NCI-H748 treated with DMSO at 0.1 percent for 48 hours (cell line): ENCODE data around the gene FGD3.
"Not testable (repeated sequence)": the region's sequence is repeated elsewhere in the genome, so short reads cannot be mapped to it uniquely, and the experiment has no call there.

Experiments
- DNase-seq: peaks from one replicate; lab custom pipeline; 2025; lab: John Stamatoyannopoulos, UW

FGD3 gene

GRCh38 chr9:93010056-93010455 lies 62.7 kb downstream of the FGD3 start:
- no peak for DNase-seq

DNA sequence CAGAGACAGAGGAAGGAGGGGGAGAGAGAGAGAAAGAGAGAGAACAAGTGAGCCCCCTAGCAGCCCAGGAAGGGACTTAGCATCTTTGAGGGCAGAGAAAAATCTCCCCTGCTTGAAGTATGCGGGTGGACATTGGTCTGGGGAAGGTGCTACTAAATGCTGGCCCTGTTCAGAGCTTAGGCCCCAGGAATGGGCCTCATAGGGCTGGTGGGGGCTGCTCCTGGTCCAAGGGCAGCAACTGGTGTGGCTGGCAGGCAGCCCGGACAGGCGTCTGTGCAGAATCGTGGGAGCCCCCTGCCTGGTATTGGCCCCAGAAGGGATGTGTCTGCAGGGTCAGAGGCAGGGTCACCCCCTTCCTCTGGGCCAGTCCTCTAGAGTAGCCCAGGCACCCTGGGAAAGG lies 63.4 kb downstream of the FGD3 start:
- no peak for DNase-seq

DNA sequence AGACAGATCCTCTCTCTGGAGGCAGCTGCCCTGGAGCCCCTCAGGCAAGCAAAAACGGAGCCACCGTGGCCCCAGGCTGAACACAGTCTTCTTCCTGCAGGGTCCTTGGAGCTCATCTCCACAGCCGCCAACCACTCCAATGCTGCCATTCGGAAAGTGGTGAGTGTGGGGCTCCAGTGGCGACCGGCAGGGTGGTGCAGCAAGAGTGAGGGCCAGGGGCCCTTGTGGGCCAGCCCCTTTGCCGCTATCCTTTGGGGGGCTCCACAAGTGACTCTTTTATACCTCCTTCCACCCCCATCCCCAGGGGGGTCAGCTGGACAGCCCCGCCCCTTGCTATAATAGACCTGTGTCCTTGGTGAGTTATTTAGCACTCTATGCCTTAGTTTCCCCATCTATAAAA lies 63.8 kb downstream of the FGD3 start:
- DNase-seq: no peak

DNA sequence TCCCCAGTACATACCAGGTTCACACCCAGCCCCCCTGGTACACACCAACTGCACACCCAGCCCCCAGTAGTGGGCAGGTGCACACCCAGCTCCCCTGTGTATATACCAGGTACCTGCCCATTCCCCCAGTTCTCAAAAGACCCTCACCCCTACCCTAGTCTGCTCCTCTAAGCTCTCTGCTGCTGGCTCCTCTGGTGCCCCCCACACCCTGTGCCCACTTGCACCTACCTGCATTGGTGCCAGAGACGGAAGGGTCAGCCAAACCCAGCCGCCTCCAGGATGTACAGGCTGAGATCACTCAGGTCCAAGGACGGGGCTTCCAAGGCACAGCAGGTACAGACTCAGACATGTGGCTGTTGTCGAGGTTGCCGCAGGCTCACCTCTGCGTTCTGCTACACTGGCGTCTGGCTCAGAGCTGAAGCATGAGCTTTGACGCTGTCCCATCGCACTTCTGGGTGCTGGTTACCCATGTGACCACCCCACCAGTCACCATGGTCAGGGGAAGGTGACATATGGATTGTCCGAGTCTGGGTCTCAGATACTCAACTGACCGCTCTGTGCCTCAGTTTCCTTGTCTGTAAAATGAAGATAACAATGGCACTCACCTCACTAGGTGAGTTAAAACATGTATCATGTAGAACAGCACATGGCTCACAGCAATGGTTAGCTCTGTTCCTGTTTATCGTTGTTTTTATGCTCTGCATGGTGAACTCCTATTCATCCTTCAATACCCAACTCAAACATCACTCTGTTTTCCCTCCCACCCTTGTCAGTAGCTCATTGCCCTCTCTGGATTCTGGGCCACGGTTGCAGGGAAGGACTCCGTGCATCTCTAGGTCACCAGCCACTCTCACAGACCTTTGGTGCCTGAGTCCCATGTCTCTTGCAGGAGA lies 65.9 kb downstream of the FGD3 start:
- DNase-seq: no peak

DNA sequence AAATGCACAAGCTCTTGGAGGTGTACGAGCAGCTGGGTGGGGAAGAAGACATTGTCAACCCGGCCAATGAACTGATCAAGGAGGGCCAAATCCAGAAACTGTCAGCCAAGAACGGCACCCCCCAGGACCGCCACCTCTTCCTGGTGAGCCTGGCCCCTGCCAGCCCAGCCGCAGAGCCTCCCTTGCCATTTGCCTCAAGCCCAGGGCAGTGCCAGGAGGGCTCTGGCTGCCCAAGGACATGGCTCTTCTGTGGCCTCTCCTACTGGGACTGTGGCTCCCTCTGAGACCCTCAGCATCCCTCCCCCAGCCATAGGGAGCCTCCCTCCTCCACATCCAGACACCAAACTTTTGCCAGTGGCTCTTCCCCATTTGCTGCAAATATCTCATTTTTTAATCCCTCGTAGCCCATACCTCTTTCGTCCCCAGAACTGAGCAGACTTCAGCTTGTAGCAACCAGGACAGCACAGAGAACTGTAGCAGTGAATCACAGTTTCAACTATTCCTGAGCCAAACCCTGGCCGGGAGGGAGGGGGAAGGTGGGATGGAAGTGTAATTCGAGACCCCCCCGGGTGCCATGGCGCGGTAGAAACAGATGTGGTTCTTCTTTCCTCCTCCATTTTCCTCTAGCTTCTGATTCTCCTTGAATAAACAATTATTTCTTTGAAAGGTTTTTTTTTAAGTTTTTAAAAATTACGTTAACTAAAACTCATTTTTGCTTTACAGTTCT lies 66.7 kb downstream of the FGD3 start:
- DNase-seq: no peak

DNA sequence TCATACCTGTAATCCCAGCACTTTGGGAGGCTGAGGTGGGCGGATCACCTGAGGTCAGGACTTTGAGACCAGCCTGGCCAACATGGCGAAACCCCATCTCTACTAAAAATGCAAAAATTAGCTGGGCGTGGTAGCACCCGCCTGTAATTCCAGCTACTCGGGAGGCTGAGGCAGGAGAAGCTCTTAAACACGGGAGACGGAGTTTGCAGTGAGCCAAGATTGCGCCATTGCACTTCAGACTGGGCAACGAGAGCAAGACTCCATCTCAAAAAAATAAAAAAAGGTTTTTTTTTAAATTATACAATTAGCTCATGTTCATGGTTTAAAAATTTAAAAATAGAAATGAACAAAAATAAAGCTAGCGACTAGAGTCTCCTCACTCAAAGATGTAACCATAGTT lies 67.9 kb downstream of the FGD3 start:
- DNase-seq: not testable (repeated sequence)

DNA sequence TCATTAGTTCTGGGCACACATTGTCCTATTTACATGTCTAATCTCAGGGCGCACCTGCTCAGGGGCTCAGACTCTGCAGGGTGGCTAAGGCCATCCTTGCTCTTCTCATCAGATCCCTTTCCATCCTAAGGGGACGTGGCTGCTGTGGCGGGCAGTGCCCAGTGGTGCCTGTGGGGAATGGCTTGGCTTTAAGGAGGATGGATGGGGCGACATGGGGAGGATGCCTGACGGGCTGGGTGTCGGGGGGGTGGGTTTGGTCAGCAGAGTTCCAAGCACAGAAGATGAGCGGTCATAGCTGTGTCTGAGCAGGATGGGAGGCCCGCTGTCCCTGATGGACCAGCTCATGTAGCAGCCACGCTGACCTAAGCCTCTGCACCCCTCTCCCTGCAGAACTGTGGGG lies 70.3 kb downstream of the FGD3 start:
- DNase-seq: no peak

GRCh38 chr9:93020151-93020550 lies 72.8 kb downstream of the FGD3 start:
- DNase-seq: no peak

DNA sequence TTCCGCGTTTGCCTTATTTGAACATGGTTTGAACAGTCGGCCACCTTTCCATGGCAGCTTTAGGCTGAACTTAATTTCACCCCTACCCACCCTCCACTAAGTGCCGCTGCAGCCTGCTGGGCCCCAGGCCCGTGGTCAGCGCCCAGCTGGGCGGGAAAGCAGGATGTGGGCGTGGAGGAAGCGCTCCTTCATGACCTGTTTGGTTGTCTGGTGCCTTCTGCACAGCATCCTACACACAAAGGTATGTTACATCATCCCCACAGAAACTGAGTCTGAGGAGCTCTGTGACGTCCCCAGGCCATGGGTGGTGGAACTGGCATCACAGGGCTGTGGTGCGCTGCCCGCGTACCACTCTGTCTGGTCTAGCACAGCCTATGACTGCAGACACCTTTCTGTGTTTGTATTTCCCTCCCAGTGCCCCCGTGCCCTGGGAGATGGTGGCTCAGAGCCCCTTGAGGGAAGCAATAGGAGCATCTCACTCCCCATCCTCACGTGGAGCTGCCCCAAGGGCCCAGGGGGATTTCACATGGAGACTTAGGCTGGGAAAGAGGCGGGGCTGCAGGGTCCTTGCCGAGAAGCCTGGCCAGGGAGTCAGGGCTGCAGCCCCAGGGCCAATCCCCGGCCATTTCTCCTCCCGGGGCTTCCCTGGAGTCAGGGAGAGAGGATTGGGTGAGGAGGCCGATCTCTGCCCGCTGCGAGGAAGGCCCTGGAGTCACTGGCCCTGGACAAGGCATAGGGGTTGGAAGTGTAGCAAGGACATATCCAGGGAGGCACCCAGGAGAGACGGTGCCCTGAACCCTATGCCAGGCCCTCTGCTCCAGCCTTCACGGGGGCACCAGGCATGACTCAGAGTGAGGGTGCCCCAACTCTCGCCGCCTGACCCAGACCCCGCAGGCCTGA lies 73.7 kb downstream of the FGD3 start:
- no peak for DNase-seq

DNA sequence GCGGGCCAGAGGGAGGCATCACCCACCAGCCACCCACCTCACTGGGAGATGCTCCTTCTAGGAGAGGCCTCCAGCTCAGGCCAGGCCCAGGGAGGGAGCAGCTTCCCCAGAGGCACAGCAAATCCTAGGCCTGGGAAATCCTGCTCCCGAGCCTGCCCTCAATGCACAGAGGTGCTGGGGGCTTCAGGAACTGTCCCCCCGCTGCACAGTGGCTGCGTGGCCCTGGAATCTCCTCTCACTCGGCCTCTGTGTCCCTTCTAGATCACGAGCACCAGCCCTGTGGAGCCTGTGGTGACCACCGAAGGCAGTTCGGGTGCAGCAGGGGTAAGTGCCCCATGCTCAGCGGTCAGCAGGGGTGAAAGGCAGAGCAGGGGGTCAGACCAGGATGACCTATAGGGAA lies 74.7 kb downstream of the FGD3 start:
- DNase-seq: no peak

DNA sequence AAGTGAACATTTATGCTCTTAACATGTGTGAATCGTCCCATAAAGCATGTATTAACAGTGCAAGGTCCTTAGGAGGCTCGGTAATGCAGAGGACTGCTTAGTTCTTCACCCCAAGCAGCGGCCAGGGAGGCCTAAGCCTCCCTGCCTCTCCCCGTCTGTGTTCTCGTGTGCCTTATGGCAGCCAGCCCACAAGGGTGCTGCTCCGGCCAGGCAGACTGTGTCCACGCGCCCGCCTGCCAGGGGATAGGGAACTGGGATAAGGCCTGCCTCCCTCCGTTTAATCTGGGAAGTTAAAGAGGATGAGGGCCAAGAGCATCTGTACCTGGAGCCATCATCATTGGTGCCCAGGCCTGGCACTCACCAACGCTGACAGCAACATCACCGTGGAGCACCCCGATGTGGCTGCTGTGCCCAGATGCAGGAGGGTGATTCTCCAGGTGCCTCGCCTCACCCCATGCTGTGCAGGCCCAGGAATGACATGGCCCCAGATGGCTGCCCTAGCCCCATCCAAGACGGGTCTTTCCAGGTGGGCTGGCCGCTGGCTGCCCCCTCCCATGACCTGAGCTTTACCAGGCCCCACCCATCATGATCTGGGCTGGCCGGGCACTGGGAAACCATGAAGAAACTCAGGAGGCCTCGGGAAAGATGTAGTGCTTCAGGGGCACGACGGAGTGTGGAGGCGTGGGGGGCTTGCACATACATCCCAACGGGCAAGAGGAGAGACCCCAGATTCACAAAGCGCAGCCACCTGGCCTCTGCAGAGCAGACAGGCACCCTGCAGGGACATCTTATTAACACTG lies 75.6 kb downstream of the FGD3 start:
- no peak for DNase-seq

DNA sequence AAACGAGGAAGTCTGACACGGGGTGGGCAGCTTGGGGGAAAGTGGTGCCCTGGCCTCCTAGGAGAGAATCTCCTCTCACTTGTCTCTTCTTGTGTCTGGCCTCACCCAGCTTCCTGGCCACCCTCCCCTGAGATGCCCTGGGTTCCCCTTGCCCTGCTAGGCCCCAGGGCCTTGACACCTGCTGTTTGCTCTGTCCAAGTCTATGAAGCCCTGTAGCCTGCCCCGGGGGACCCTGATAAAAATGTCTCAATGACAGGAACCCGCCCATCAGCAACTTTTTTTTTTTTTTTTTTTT lies 76.1 kb downstream of the FGD3 start:
- DNase-seq: no peak

DNA sequence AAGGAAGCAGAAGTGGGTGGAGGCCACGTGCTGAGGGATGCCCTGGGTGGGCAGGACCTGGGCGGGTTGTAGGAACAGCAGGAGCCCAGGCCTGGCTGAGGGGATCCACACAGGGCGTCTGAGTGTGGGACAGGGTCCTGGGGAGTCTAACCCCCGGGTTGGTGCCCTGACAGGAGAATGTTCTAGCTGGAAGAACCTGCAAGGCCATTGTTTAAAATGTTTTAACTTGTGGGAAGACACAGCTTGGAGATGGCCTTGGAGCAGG lies 77.3 kb downstream of the FGD3 start:
- no peak for DNase-seq

DNA sequence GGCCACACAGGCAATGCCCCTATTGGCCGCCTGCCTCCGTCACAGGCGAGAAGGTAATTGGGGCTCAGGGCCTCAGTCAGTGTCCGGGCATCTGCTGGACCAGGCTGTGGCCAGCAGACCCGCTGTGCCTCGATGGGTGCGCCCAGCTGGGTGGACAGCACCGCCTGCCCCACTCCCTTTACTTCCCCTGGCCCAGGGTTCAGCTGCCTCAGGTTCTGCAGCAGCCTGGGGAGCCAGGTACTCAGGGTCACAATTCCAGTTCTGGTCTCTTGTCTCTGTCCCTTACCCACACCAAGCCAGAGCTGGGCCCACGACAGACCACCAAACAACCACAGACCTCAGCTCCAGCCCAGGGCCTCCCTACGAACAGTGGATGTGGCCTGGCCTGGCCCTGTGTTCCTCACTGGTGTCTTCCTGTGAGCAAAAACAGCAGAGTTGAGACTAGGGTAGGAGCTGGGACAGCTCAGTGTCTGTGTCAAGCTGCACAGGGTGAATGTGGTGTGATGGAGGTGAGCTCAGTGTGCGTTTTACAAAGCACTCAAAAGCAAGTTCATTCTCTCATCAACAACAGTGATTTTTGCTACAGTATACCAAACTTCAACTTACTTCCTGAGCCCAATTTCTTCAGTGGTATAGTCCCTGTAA lies 77.8 kb downstream of the FGD3 start:
- DNase-seq: no peak

GRCh38 chr9:93025736-93026135 lies 78.4 kb downstream of the FGD3 start:
- DNase-seq: no peak

DNA sequence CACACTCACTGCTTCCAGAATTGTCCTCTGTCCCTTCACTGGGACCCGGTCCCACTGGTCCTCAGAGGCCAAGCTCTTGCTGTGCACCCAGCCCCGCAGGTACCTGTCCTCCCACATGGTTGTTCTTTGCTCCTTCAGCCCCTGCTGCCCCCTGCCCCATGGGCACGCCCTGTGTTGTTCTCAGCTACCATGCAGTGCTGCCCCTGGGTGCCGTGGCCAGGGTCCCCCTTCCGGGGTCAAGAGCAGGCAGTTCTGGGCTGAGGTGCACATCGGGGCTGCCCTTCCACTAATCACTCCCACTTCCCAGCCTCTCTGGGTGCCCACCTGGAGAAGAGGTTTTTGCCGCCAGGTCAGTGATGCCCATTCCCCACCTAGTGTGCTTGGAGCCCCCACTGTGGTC lies 79.3 kb downstream of the FGD3 start:
- DNase-seq: no peak

DNA sequence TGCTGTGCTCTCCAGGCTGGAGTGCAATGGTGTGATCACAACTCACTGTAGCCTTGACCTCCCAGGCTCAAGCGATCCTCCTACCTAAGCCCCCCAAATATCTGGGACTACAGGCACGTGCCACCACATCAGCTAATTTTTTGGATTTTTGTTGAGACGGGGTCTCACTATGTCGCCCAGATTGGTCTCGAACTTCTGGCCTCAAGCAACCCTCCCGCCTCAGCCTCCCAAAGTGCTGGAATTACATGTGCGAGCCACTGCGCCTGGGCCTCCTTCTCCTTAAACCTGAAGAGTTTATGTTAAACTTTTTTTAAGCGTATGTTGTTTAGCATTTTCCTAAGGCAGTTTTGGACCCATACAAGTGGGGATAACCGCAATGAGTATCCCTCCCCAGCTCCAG lies 80.4 kb downstream of the FGD3 start:
- DNase-seq: no peak

- DNase-seq: no peak
These were observed 81.2 kb downstream of the FGD3 start for GRCh38 chr9:93028448-93029006.

DNA sequence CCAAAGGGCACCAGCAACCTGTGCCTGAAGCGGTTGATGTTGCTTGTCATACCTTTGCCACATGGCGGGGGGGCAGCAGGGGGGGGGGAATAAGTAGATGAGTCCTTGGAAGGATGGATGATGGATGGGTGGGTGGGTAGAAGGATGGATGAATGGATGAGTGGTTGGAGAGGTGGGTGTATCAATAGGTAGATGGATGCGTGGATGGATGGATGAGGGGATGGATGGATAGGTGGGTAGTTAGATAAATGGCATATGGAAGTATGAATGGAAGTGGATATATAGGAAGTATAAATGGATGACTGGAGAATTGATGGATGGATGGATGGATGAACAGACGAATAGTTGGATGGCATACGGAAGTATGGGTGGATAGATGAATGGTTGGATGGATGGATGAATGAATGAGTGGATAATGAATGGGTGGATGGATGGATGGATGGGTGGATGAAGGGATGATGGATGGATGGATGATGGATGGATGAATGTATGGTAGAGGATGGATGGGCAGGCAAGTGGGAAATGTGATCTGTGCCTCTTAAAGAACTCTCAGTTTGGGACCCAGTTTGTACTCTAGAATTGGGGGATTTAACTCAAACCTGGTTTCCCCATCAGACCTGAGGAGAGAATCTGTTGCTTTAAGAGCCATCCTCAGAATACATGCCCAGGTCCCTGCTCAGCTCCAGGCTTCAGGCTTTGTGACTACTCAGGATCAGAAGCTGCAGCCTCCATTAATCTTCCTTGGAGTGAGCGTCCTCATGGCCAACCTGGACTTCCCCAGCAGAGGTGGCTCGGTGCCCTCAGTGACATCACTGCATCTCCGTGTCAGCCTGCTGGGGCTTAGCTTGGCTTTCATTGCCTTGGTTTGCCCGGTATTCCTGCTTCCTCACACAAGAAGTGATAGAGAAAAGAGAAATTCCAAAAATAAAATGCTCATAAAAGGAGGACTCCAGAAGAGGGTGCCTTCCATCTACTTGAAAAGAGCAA lies 83.6 kb downstream of the FGD3 start:
- no peak for DNase-seq
